ENCODE measurements around the gene IKZF3.
"Not testable (repeated sequence)": the region's sequence is repeated elsewhere in the genome, so short reads cannot be mapped to it uniquely, and the experiment has no call there.

IKZF3 gene

GRCh38 chr17:39863918-39864746, at the start of gene IKZF3:
TSS of gene IKZF3 (minus strand) at chr17:39864312. CDS start at chr17:39864126, 186 bp downstream.
- no peaks in the 10 kb centered on the region for H3K27me3 Mint-ChIP-seq
- DNase-seq (ENCODE audit: low spot score in 2 of 2): peak; percentile 57 to 78
- H3K36me3 Mint-ChIP-seq (ENCODE audit: insufficient read depth): peaks cover 35% of the 10 kb centered on the region
- H3K27ac Mint-ChIP-seq (ENCODE audit: low read depth): peak within 1 kb of the TSS; percentile 97
- H3K9me3 Mint-ChIP-seq: no peaks in the 10 kb centered on the region
- H3K4me3 Mint-ChIP-seq: peak within 1 kb of the TSS; percentile 85
- H3K4me1 Mint-ChIP-seq: peaks cover 55% of the 10 kb centered on the region
- ATAC-seq (replicated peaks; ENCODE audit: extremely low read depth, poor library complexity, severe bottlenecking): peak; percentile 57

GRCh38 chr17:39908789-39909352, 44.8 kb upstream of the IKZF3 start:
- Mint-ChIP-seq H3K4me3 (no peak overlapping the region), H3K4me1 (peaks cover 19% of the 10 kb centered on the region), H3K27ac (ENCODE audit: low read depth) (peak overlapping the region; percentile 22), H3K36me3 (ENCODE audit: insufficient read depth) (peaks cover 42% of the 10 kb centered on the region), H3K27me3 (no peaks in the 10 kb centered on the region), H3K9me3 (no peaks in the 10 kb centered on the region)
- no peak for DNase-seq (ENCODE audit: low spot score in 2 of 2)
- no peak for ATAC-seq (replicated peaks; ENCODE audit: extremely low read depth, poor library complexity, severe bottlenecking)

GRCh38 chr17:39904990-39905288, 40.8 kb upstream of the IKZF3 start:
- H3K4me1 Mint-ChIP-seq: peaks cover 28% of the 10 kb centered on the region
- ATAC-seq (replicated peaks; ENCODE audit: extremely low read depth, poor library complexity, severe bottlenecking) (no peak), DNase-seq (ENCODE audit: low spot score in 2 of 2) (no peak)
- H3K27me3 Mint-ChIP-seq: no peaks in the 10 kb centered on the region
- H3K4me3 Mint-ChIP-seq: no peak overlapping the region
- H3K9me3 Mint-ChIP-seq: no peaks in the 10 kb centered on the region
- H3K27ac Mint-ChIP-seq (ENCODE audit: low read depth): peak overlapping the region; percentile 61
- peaks cover 22% of the 10 kb centered on the region for H3K36me3 Mint-ChIP-seq (ENCODE audit: insufficient read depth)

- Mint-ChIP-seq H3K9me3 (no peaks in the 10 kb centered on the region), H3K4me1 (peaks cover 28% of the 10 kb centered on the region), H3K27ac (ENCODE audit: low read depth) (no peak overlapping the region), H3K4me3 (no peak overlapping the region), H3K36me3 (ENCODE audit: insufficient read depth) (peaks cover 19% of the 10 kb centered on the region), H3K27me3 (no peaks in the 10 kb centered on the region)
- ATAC-seq (replicated peaks; ENCODE audit: extremely low read depth, poor library complexity, severe bottlenecking): peak; percentile 73
- no peak for DNase-seq (ENCODE audit: low spot score in 2 of 2)
These were observed 39.2 kb upstream of the IKZF3 start for GRCh38 chr17:39903158-39903884.

GRCh38 chr17:39902027-39902426, 37.9 kb upstream of the IKZF3 start:
- not testable (repeated sequence) for H3K9me3 Mint-ChIP-seq; H3K27me3 Mint-ChIP-seq; H3K27ac Mint-ChIP-seq (ENCODE audit: low read depth); H3K4me3 Mint-ChIP-seq; DNase-seq (ENCODE audit: low spot score in 2 of 2); ATAC-seq (replicated peaks; ENCODE audit: extremely low read depth, poor library complexity, severe bottlenecking)
- peaks cover 14% of the 10 kb centered on the region for H3K36me3 Mint-ChIP-seq (ENCODE audit: insufficient read depth)
- H3K4me1 Mint-ChIP-seq: peaks cover 28% of the 10 kb centered on the region

GRCh38 chr17:39899215-39899614, 35.1 kb upstream of the IKZF3 start:
- H3K27ac Mint-ChIP-seq (ENCODE audit: low read depth): no peak overlapping the region
- DNase-seq (ENCODE audit: low spot score in 2 of 2) (no peak), ATAC-seq (replicated peaks; ENCODE audit: extremely low read depth, poor library complexity, severe bottlenecking) (no peak)
- no peaks in the 10 kb centered on the region for H3K27me3 Mint-ChIP-seq
- no peaks in the 10 kb centered on the region for H3K9me3 Mint-ChIP-seq
- no peak overlapping the region for H3K4me3 Mint-ChIP-seq
- peaks cover 6% of the 10 kb centered on the region for H3K36me3 Mint-ChIP-seq (ENCODE audit: insufficient read depth)
- H3K4me1 Mint-ChIP-seq: peaks cover 17% of the 10 kb centered on the region

GRCh38 chr17:39898088-39898487, 34.0 kb upstream of the IKZF3 start:
- Mint-ChIP-seq H3K27ac (ENCODE audit: low read depth) (no peak overlapping the region), H3K4me3 (no peak overlapping the region), H3K4me1 (peaks cover 8% of the 10 kb centered on the region), H3K27me3 (no peaks in the 10 kb centered on the region), H3K36me3 (ENCODE audit: insufficient read depth) (peaks cover 4% of the 10 kb centered on the region), H3K9me3 (no peaks in the 10 kb centered on the region)
- no peak for DNase-seq (ENCODE audit: low spot score in 2 of 2)
- no peak for ATAC-seq (replicated peaks; ENCODE audit: extremely low read depth, poor library complexity, severe bottlenecking)

GRCh38 chr17:39894681-39895376, 30.7 kb upstream of the IKZF3 start:
- Mint-ChIP-seq H3K9me3 (no peaks in the 10 kb centered on the region), H3K27ac (ENCODE audit: low read depth) (no peak overlapping the region), H3K4me3 (no peak overlapping the region), H3K27me3 (no peaks in the 10 kb centered on the region), H3K4me1 (peaks cover 6% of the 10 kb centered on the region), H3K36me3 (ENCODE audit: insufficient read depth) (no peaks in the 10 kb centered on the region)
- DNase-seq (ENCODE audit: low spot score in 2 of 2) (no peak), ATAC-seq (replicated peaks; ENCODE audit: extremely low read depth, poor library complexity, severe bottlenecking) (no peak)

GRCh38 chr17:39889200-39889599, 25.1 kb upstream of the IKZF3 start:
- Mint-ChIP-seq H3K4me3 (no peak overlapping the region), H3K36me3 (ENCODE audit: insufficient read depth) (no peaks in the 10 kb centered on the region), H3K9me3 (no peaks in the 10 kb centered on the region), H3K27ac (ENCODE audit: low read depth) (no peak overlapping the region), H3K27me3 (no peaks in the 10 kb centered on the region), H3K4me1 (no peaks in the 10 kb centered on the region)
- no peak for DNase-seq (ENCODE audit: low spot score in 2 of 2)
- ATAC-seq (replicated peaks; ENCODE audit: extremely low read depth, poor library complexity, severe bottlenecking): no peak

- Mint-ChIP-seq H3K36me3 (ENCODE audit: insufficient read depth) (no peaks in the 10 kb centered on the region), H3K9me3 (no peaks in the 10 kb centered on the region), H3K4me1 (no peaks in the 10 kb centered on the region), H3K27me3 (no peaks in the 10 kb centered on the region), H3K27ac (ENCODE audit: low read depth) (no peak overlapping the region), H3K4me3 (no peak overlapping the region)
- DNase-seq (ENCODE audit: low spot score in 2 of 2) (no peak), ATAC-seq (replicated peaks; ENCODE audit: extremely low read depth, poor library complexity, severe bottlenecking) (no peak)
These were observed 23.0 kb upstream of the IKZF3 start for GRCh38 chr17:39887078-39887477.

- H3K4me1 Mint-ChIP-seq; H3K9me3 Mint-ChIP-seq; H3K4me3 Mint-ChIP-seq; H3K27ac Mint-ChIP-seq (ENCODE audit: low read depth); H3K36me3 Mint-ChIP-seq (ENCODE audit: insufficient read depth); ATAC-seq (replicated peaks; ENCODE audit: extremely low read depth, poor library complexity, severe bottlenecking); H3K27me3 Mint-ChIP-seq; DNase-seq (ENCODE audit: low spot score in 2 of 2): not testable (repeated sequence)
These were observed 22.0 kb upstream of the IKZF3 start for GRCh38 chr17:39886102-39886501.

GRCh38 chr17:39872751-39873150, 8.6 kb upstream of the IKZF3 start:
- H3K27me3 Mint-ChIP-seq: no peaks in the 10 kb centered on the region
- no peak overlapping the region for H3K27ac Mint-ChIP-seq (ENCODE audit: low read depth)
- peaks cover 7% of the 10 kb centered on the region for H3K36me3 Mint-ChIP-seq (ENCODE audit: insufficient read depth)
- DNase-seq (ENCODE audit: low spot score in 2 of 2) (no peak), ATAC-seq (replicated peaks; ENCODE audit: extremely low read depth, poor library complexity, severe bottlenecking) (no peak)
- H3K9me3 Mint-ChIP-seq: no peaks in the 10 kb centered on the region
- peaks cover 9% of the 10 kb centered on the region for H3K4me1 Mint-ChIP-seq
- no peak overlapping the region for H3K4me3 Mint-ChIP-seq

Data from central memory CD8-positive, alpha-beta T cell (primary cell).